IPS-18c (cell line): Measurements from ENCODE around the gene PEX14.

Source experiments
- H3K4me3 ChIP-seq: 2 replicates; pipeline ENCODE4 v1.7.0; 2013; ENCODE audit warnings: low read depth, mild to moderate bottlenecking, low read length, moderate library complexity; ENCODE audit not compliant: insufficient read depth
- H3K9me3 ChIP-seq: one replicate; pipeline ENCODE4 v1.6.1; 2013; ENCODE audit warnings: mild to moderate bottlenecking, low read length, moderate library complexity; ENCODE audit not compliant: control insufficient read depth, insufficient read depth

PEX14 gene

DNA sequence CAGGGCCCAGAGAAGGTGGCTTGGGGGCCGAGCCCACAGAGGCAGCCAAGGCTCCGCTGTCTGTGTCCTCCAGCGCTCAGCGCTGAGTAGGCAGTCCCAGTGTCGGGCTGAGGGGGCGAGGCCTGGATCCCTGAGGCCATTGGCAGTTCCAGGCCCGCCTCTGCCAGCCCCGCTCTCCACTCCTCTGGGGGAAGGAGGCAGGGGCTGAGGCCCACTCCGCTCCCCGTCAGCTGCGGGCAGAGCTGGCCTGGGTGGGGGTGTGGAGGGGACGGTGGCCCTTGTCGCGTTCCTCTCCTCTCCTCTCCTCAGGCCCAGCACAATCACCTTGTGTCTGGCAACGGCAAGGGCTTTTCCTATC lies 188.9 kb downstream of the PEX14 start:
- no peak overlapping the region for H3K4me3 ChIP-seq
- H3K9me3 ChIP-seq = no peaks in the 10 kb centered on the region

DNA sequence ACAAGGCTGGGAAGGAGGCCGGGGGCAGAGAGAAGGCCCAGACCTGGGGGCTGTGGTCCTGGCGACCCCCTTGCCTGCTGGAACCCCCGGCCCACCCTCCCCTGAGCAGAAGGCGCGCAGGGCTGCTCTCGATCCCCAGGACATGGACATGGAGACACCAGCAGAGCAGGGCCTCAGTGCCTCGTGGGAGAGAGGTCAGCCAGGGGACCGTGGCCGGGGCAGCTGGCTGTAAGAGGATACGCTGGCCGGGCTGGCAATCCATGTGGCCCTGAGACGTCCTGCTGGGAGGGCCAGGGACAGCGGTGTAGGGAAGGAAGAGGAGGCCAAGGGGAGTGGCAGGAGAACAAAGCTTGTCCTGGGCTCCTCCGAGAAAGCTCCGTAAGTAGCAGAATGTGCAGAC lies 189.5 kb downstream of the PEX14 start:
- Histone ChIP-seq H3K9me3 (no peaks in the 10 kb centered on the region), H3K4me3 (no peak overlapping the region)

DNA sequence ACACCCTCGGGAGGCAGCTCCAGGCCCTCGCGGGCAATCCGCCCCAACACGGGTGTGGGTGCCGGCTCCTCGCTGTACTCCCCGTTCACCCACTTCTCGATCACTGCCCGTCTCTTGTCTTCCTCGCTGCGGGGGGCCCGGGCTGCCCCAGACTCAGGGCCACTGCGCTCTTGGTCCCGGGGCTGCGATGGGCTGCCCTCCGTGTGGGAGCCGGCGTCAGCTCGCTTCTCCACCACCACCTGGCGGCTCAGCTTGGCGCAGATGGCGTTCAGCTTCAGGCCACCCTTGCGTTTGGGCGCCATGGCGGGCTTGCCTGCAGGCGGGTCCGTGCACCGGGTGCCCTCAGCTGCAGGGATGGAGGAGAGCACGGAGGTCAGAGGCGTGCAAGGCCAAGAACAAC lies 190.5 kb downstream of the PEX14 start:
- Histone ChIP-seq H3K4me3 (no peak overlapping the region), H3K9me3 (no peaks in the 10 kb centered on the region)

DNA sequence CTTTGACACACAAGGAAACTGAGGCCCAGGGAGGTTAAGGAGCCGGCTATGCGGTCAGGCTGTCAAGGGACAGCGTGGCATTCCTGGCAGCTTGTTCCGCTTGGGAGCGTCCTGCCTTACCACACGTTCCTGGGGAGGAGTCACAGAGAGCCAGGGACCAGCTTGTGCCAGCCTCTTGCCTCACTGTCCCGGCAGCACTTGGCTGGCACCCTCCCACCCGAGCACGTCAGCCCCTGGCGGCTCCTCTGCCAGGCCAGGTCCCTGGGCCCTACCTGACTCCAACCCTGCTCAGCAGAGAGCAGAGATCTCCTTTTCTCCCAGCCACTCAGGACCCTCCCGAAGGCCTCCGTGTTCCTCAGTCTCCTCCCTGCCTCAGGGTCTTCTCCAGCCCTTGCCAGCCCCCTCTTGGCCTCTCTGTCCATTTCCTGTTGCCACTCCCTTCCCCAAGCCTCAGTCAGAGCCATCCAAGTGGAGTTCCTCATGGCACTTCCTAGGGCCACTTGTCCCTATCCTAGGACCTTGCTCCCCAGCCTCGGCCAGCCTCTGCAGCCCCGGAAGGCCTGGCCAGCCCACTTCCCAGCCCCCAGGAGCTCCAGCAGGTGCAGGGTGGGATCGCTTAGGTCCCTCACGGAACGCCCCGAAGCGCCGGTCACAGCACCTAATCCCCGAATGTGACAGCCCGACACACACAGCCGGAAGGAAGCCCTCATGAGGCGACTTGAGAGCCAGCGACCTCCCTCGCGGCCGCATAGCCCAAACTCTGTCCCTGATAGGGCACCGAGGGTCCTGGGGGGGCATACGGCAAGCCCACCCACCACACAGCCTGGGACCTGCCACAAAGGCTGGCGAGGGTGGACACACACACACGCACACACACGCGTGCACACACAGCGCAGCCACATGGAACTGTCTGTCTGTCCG lies 191.4 kb downstream of the PEX14 start:
- no peak overlapping the region for H3K4me3 ChIP-seq

DNA sequence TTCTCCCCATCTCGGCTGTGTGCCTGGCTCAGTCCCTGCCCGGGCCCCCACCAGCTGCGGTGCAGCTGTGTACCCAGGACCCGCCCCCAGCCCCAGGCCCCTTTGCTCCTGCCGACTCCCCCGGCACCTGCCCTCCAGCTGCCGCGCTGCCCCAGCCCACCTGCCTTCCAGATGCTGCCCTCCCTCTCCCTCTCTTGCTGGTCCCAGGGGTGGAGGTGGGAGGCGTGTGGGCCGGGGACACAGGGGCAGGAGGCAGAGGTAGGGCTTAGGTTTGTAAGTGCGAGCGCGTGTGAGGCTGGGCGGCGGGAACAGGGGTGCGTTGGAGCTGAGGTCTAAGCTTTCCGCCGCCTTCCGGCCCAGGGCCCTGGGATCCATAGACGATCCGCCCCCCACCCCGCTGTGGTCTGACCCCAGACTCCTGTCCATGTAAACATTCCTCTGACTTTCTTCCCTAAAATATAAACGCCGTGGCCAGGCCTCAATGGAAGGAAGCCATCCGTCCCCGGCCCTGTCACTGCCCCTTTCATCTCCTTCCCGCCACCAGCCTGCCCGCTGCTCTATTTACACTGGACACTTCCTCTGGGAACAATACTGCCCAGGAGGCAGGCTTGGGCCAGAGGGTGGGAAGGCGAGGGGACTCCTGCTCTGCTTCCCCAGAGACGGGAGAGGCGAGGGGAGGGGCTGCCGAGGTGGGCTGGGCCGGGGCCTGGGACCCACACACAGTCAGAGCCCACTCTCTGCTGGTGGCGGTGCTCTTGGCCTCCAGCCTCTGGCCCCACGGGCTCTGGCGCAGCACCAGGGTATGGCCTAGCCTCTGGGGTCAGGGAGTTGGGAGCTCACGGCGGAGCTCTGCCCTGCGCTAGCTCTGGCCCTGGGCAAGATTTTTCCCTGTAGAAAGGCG lies 193.4 kb downstream of the PEX14 start:
- Histone ChIP-seq H3K4me3 (no peak overlapping the region), H3K9me3 (no peaks in the 10 kb centered on the region)

More for the DNA sequence above, 191.4 kb downstream of the PEX14 start:
- H3K9me3 ChIP-seq = no peaks in the 10 kb centered on the region

DNA sequence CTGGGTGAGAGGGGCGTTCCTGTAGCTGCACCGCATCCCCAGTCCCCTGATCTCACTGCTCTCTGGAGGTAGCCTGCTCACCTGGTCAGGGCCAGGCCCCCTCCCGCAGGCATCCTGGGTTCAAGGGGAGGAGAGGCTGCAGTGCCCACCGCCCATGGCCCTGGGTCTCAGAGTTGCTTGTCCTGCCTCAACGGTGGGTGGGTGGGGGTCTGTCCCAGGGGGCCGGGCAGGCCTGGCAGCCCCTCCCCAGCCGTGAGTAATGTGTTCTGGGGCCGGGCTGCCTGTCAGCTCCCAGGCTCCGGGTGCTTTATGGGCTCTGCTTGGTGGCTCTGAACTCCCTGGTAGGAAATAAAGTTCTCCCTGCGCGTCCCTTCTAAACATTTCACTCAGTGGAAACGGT lies 194.8 kb downstream of the PEX14 start:
- H3K9me3 ChIP-seq = no peaks in the 10 kb centered on the region
- no peak overlapping the region for H3K4me3 ChIP-seq

DNA sequence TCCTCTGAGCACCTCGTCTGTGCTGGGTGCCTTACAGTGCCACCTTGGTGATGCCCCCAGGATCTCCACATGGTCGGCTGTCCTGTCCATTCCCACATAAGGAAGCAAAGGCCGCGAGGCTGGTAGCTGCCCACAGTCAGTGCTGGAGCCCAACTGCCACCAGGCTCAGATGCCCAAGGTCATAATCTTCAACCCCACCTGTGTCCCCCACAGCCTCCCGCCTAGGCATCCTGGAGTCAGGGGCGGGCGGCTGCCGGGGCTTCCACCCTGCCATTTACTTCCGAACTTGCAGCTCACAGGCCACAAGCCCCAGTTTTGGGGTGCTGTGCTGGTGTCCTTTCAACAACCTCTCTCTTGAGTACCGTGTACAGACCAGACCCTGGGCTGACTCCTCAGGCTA lies 195.4 kb downstream of the PEX14 start:
- H3K9me3 ChIP-seq = no peaks in the 10 kb centered on the region

DNA sequence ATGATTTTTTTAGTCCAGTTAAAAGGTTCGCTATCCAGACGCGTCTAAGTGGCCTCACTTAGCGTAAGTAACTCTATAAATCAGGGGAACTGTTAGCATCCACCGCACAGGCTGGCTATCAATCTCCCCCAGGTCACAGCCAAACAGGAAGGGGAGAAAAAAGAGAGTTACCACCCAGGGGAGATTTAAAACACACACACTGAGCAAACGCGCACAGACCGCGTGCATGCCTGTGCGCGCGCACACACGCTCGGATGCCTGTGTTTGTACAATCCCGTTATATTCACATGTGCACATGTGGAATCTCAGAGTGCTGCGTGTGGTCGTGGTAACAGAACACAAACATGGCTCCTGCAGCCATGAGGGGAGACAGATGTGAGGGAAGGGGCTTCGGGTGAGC lies 196.3 kb downstream of the PEX14 start:
- Histone ChIP-seq H3K9me3 (no peaks in the 10 kb centered on the region), H3K4me3 (no peak overlapping the region)

More for the DNA sequence above, 195.4 kb downstream of the PEX14 start:
- no peak overlapping the region for H3K4me3 ChIP-seq

DNA sequence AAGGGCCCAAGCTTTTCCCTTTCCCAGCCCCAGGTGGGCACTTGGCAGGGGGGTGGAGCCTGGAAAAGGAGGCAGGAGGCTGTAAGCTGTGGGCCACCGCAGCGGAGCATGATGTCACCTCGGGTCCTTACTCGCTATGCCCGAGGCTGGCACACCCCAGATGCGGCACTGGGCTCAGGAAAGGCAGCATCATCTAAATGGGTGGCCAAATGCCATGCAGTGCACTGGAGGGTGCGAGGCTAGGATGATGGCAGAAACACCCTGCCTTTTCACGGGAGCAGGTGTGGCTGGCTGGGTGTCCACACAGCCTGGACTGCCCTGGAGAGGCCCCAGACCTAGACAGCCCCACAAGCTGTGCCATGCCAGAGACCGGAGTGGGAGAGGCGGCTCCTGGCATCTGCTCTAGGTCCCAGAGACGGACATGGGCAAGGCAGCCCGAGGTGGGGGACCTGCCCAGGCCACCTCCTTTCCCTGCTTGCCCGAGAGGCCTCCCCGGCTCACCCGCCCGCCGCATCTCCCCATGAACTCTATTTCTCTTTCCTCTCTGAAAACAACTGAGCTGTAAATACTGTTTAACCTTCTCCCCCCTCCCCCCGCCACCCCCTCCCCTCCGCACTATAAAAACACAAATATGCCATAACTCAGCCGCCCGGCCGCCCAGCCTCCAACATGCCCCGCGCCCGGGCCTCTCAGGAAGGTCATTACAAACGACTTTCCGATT lies 197.0 kb downstream of the PEX14 start:
- Histone ChIP-seq H3K4me3 (no peak overlapping the region), H3K9me3 (no peaks in the 10 kb centered on the region)

DNA sequence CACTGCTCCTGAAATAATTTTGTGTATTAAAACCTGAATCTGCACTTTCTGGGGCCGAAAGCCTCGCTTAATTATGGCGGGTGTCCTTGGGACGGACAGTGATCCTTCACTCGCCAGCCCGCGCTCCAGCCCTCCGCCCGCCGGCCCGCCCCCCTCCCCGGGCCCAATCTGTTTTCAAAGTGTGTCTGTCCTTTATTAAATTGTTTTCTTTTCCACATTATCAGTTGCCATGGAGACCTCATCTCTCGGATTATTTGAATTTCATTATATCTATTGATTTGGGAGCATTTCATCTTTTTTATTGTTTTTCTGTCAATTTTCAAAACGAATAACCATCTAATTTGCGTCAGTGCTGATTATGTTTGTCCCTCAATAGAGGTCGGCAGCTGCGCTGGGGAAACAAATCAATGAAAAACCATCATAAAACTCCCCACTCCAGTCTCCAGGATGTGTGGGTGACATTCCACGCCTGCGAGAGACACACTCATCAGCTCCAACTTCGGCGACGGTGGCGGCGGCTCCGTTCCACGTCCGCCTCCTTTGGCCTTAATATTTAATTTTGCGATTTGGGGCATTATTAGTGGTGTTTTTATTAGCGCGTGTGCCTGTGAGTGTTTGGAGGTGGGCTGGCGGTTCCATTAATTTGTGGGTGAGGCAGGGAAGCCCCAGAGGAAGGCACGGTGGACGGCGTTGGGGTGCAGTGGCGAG lies 197.7 kb downstream of the PEX14 start:
- Histone ChIP-seq H3K9me3 (no peaks in the 10 kb centered on the region), H3K4me3 (no peak overlapping the region)

DNA sequence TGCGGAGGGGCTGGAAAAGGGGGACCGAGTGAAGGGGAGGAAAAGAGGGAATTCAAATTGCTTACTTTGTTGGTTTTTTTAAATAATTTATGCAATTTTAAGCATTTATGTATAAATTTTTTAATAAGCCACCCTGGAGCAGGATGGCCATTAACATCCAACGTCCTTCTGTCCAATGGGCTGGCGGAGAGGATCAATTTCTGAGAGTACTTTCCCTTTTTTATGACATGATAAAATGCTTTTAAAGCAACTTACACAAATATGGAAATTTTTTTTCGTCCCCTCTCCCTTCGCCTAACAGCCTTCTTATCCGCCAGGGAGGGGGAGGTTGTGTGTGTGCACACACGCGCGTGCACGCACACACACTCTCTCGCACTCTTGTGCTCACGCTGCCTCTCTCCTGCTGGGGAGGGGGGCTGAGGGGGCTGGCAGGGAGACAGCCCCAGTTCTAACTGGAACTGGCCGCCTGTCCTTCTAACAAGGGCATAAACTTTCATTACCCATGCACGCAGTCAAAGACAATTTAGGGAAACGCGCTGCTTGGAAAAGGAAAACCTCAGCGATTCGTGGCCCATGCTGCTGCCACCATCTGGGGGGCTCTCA lies 198.5 kb downstream of the PEX14 start:
- H3K9me3 ChIP-seq = no peaks in the 10 kb centered on the region

DNA sequence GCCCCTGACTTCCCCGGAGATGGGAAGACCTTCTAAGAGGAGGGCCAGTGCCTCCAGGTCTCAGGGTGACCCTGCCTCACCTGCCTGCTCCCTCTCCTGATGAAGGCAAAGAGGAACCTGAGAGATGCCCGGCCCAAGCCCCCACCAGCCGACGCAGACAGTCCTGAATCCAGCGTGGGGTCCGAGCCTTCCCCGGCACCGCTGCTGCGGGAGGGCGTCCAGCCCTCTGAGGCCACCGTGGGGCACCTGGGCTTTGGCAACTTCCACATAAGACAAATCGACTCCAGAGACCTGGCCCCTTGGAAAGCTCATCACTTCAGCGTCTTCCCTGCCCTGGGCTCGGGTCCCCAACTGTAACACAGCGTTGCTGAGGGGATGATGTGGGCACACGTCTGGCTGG lies 199.5 kb downstream of the PEX14 start:
- Histone ChIP-seq H3K9me3 (no peaks in the 10 kb centered on the region), H3K4me3 (no peak overlapping the region)

More for the DNA sequence above, 198.5 kb downstream of the PEX14 start:
- H3K4me3 ChIP-seq = no peak overlapping the region

DNA sequence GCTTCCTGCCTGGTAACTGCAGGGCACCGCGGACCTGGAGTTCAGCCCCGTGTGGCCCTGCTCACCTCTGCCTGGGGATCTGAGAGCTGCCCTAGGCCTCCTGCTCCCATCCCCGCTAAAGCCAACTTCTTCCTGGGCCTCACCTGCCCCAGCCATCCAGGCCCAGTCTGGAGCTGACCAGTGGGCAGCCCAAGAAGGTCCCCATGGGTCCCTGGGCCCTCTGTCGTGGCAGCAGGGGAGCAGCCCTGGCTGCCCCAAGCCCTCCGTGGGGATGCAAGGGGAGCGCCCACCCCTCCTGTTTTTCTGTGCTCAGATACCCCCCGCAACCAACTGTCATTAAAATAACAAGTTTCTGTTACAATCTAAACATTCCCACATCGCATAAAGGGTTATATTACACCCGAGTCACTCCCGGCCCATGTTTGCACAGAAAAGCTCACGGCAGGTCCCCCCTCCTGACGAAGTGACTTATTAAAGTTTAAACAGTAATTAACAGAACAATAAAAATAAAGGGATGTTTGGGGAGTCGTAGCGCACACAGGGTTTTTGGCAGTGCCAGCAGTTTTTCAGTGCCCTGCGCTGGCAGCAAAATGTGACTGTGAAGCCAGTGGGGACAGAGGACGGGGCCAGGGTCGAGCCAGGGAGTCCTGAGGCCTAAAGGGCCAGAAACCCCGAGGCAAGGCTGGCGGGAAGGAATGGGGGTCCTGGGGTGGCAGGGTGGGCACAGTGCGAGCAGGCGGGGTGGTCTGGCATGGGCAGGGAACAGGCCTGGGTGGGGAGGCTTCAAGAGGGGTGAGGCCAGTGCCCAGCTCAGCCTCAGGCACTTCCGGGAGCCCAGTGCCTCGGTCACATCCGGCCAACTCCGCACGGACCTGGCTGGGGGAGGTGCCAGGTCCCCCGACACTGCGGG lies 200.2 kb downstream of the PEX14 start:
- H3K4me3 ChIP-seq = no peak overlapping the region
- no peaks in the 10 kb centered on the region for H3K9me3 ChIP-seq

DNA sequence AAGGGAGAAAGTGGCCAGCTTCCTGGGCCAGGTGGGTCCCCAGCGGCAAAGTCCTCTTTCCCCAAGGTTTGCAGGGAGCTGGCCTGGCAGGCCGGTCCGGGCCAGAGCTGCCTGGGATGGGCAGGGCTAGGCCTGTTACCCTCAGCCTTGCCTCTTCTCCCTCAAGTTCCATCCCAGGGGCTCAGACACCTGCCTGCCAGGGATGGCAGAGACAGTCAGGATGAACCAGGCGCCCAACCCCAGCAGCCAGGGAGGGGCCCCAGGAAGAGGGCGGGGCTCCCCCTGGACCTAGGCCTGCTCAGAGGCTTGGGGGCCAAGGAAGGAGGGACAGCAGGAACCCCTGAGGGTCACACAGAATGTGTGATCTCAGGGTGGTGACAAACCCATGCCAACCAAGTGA lies 201.1 kb downstream of the PEX14 start:
- Histone ChIP-seq H3K4me3 (no peak overlapping the region), H3K9me3 (no peaks in the 10 kb centered on the region)

DNA sequence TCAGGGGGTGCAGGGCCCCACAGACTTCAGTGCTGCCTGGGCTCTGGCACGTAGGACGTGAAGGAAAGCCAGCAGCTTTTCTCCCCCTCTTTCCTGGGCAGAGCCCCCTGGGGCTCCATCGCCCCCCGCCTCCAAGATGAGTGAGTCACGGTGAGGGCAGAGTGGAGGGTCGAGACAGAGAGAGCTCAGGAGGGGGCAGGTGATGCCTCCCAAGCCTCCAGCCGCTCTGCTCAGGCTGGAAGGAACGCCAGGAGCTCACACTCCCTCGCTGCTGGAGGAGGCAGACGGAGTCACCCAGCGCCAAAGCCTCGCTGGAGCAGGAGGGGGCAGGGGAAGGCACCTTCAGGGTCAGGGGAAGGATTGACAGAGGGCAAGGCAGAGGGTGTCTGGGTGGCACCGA lies 202.2 kb downstream of the PEX14 start:
- Histone ChIP-seq H3K9me3 (no peaks in the 10 kb centered on the region), H3K4me3 (no peak overlapping the region)
